HEK293 (cell line): ENCODE results near the gene MMADHC.

Source experiments
- CTCF ChIP-seq: fragments of 450-650 bp; formaldehyde crosslinking; IDR thresholded peaks from 2 replicates; pipeline ENCODE4 v1.5.1; 2016; ENCODE audit warnings: missing biosample characterization, missing genetic modification characterization
- KLF1 ChIP-seq: fragments of 450-650 bp; formaldehyde crosslinking; IDR thresholded peaks from 2 replicates; pipeline ENCODE4 v1.5.1; 2016; ENCODE audit warnings: missing biosample characterization, missing genetic modification characterization
- ZNF146 ChIP-seq: fragments of 450-650 bp; formaldehyde crosslinking; IDR thresholded peaks from 2 replicates; pipeline ENCODE4 v1.5.1; 2016; ENCODE audit warnings: missing biosample characterization, missing genetic modification characterization
- ZNF768 ChIP-seq: fragments of 450-650 bp; formaldehyde crosslinking; IDR thresholded peaks from 2 replicates; pipeline ENCODE4 v1.5.1; 2018; ENCODE audit warnings: missing biosample characterization, mild to moderate bottlenecking, missing genetic modification characterization
- TF ChIP-seq, protein P1 (sequence below): fragments of 450-650 bp; formaldehyde crosslinking; IDR thresholded peaks from 2 replicates; pipeline ENCODE4 v1.5.1; 2016; ENCODE audit warnings: missing biosample characterization, missing genetic modification characterization

GRCh38 chr2:149586063-149586462 is 1.5 kb downstream of the MMADHC start:
- TF ChIP-seq CTCF (tag by site-specific recombination) (no peak), ZNF146 (no peak), ZNF768 (tag by site-specific recombination) (no peak), KLF1 (tag by site-specific recombination) (no peak)
- TF ChIP-seq, protein P1, sequence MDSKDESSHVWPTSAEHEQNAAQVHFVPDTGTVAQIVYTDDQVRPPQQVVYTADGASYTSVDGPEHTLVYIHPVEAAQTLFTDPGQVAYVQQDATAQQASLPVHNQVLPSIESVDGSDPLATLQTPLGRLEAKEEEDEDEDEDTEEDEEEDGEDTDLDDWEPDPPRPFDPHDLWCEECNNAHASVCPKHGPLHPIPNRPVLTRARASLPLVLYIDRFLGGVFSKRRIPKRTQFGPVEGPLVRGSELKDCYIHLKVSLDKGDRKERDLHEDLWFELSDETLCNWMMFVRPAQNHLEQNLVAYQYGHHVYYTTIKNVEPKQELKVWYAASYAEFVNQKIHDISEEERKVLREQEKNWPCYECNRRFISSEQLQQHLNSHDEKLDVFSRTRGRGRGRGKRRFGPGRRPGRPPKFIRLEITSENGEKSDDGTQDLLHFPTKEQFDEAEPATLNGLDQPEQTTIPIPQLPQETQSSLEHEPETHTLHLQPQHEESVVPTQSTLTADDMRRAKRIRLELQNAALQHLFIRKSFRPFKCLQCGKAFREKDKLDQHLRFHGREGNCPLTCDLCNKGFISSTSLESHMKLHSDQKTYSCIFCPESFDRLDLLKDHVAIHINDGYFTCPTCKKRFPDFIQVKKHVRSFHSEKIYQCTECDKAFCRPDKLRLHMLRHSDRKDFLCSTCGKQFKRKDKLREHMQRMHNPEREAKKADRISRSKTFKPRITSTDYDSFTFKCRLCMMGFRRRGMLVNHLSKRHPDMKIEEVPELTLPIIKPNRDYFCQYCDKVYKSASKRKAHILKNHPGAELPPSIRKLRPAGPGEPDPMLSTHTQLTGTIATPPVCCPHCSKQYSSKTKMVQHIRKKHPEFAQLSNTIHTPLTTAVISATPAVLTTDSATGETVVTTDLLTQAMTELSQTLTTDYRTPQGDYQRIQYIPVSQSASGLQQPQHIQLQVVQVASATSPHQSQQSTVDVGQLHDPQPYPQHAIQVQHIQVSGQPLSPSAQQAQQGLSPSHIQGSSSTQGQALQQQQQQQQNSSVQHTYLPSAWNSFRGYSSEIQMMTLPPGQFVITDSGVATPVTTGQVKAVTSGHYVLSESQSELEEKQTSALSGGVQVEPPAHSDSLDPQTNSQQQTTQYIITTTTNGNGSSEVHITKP (tag by site-specific recombination): no peak
